Stomach (tissue), 4 donors: ENCODE measurements around the gene CDCA7L.

Experiments used
- CTCF ChIP-seq, 7 experiments: fragments of 450-650 bp in 4 of 7; fragments of 200-600 bp in 3 of 7; sonication (generic) in 3 of 7; IDR thresholded peaks; one replicate each; pipeline ENCODE4 v1.5.1; 2016 to 2019; ENCODE audit warnings: antibody characterized with exemption in 7 of 7, control low read depth in 2 of 7, mild to moderate bottlenecking in 1 of 7
- EP300 ChIP-seq: sonication (generic); formaldehyde crosslinking; IDR thresholded peaks from one replicate; pipeline ENCODE4 v1.6.1; 2017; ENCODE audit warnings: antibody characterized with exemption
- POLR2A ChIP-seq, 4 donors: fragments of 450-650 bp; IDR thresholded peaks; one replicate each; pipeline ENCODE4 v1.6.1; 2016; ENCODE audit warnings: antibody characterized with exemption in 4 of 4, control low read depth in 2 of 4, mild to moderate bottlenecking in 1 of 4, moderate library complexity in 1 of 4
- POLR2AphosphoS5 ChIP-seq, 3 donors: sonication (generic); formaldehyde crosslinking; IDR thresholded peaks; one replicate each; pipeline ENCODE4 v1.6.1; 2016; ENCODE audit warnings: antibody characterized with exemption in 3 of 3

- no peak for TF ChIP-seq CTCF (IDR thresholded peaks at IDR 0.05)
- TF ChIP-seq POLR2A (IDR thresholded peaks at IDR 0.05) = no peak
- no peak for TF ChIP-seq POLR2AphosphoS5 (IDR thresholded peaks at IDR 0.05)
- no peak for TF ChIP-seq EP300
Measured at GRCh38 chr7:21969822-21970221, 24.1 kb upstream of the CDCA7L start.
